CD14-positive monocyte (primary cell): ENCODE data around the gene GOLGA2. TPM values are rescaled to one million over a fixed set of nuclear protein-coding genes. Genes with fewer than 3 reads are reported as not detected.

Experiments
- DNase-seq, 3 donors: peaks; one replicate each; pipeline ENCODE4 v3.0.0-alpha.2; 2011 to 2022
- H2AFZ ChIP-seq: 2 replicates; pipeline ENCODE4 v1.6.0; 2012; ENCODE audit warnings: mild to moderate bottlenecking, low read depth, low read length, inconsistent platforms; ENCODE audit not compliant: insufficient read depth, poor library complexity, severe bottlenecking
- H3K27ac ChIP-seq, 2 donors: 1 replicate in 1 of 2; 2 replicates in 1 of 2; pipeline ENCODE4 v1.5.1; 2012 to 2013; ENCODE audit warnings: low read length in 2 of 2, control low read depth in 1 of 2, inconsistent platforms in 1 of 2, low read depth in 1 of 2, mild to moderate bottlenecking in 1 of 2
- H3K27me3 ChIP-seq, 2 donors: one replicate each; pipeline versions ENCODE4 v1.6.0 to v1.6.1; 2011 to 2013; ENCODE audit warnings: low read length in 2 of 2; ENCODE audit not compliant: control insufficient read depth in 2 of 2, insufficient read depth in 2 of 2
- H3K36me3 ChIP-seq, 2 donors: replicated peaks in 1 of 2; 1 replicate in 1 of 2; 2 replicates in 1 of 2; pipeline versions ENCODE4 v1.5.1 to v1.6.1; 2012 to 2013; ENCODE audit warnings: low read length in 2 of 2, control low read depth in 1 of 2, inconsistent platforms in 1 of 2, mild to moderate bottlenecking in 1 of 2; ENCODE audit not compliant: insufficient read depth in 2 of 2, control insufficient read depth in 1 of 2
- H3K4me1 ChIP-seq, 2 donors: 1 replicate in 1 of 2; 2 replicates in 1 of 2; pipeline versions ENCODE4 v1.5.1 to v1.6.1; 2012 to 2013; ENCODE audit warnings: low read length in 2 of 2, control low read depth in 1 of 2, inconsistent platforms in 1 of 2, mild to moderate bottlenecking in 1 of 2, moderate library complexity in 1 of 2; ENCODE audit not compliant: insufficient read depth in 2 of 2, control insufficient read depth in 1 of 2
- H3K4me2 ChIP-seq: replicated peaks from 2 replicates; pipeline ENCODE3; 2012; ENCODE audit warnings: low read length, moderate library complexity, mild to moderate bottlenecking; ENCODE audit not compliant: poor library complexity, severe bottlenecking; ENCODE audit errors: extremely low read depth
- H3K4me3 ChIP-seq, 3 experiments: fragments of 200-600 bp in 1 of 3; sonication (generic) in 1 of 3; replicated peaks in 1 of 3; 1 replicate in 2 of 3; 2 replicates in 1 of 3; pipeline ENCODE4 v1.5.1; 2011 to 2013; ENCODE audit warnings: low read length in 3 of 3, mild to moderate bottlenecking in 3 of 3, control low read depth in 2 of 3, low read depth in 2 of 3, inconsistent platforms in 1 of 3, moderate library complexity in 1 of 3
- H3K79me2 ChIP-seq: 2 replicates; pipeline ENCODE4 v1.6.0; 2012; ENCODE audit warnings: mild to moderate bottlenecking, control low read depth, inconsistent platforms, low read length, moderate library complexity; ENCODE audit not compliant: insufficient read depth
- H3K9ac ChIP-seq: 2 replicates; pipeline ENCODE4 v1.6.0; 2017; ENCODE audit warnings: low read length, mild to moderate bottlenecking; ENCODE audit not compliant: insufficient read depth, poor library complexity, severe bottlenecking
- H3K9me3 ChIP-seq, 2 donors: replicated peaks in 1 of 2; 1 replicate in 1 of 2; 2 replicates in 1 of 2; pipeline versions ENCODE4 v1.5.1 to v1.6.1; 2012 to 2013; ENCODE audit warnings: low read length in 2 of 2, control low read depth in 1 of 2; ENCODE audit not compliant: control insufficient read depth in 1 of 2, insufficient read depth in 1 of 2
- H4K20me1 ChIP-seq: 2 replicates; pipeline ENCODE4 v1.6.0; 2012; ENCODE audit warnings: mild to moderate bottlenecking, low read length, control low read depth, moderate library complexity; ENCODE audit not compliant: insufficient read depth
- H3K27ac Mint-ChIP-seq, 7 donors: one replicate each; pipeline ENCODE4 v1.8.0; 2020; ENCODE audit warnings: mild to moderate bottlenecking in 7 of 7, mixed read lengths in 7 of 7, moderate library complexity in 6 of 7, inconsistent platforms in 2 of 7
- H3K27me3 Mint-ChIP-seq, 3 donors: one replicate each; pipeline ENCODE4 v1.8.0; 2021 to 2022; ENCODE audit warnings: low read depth in 3 of 3, mild to moderate bottlenecking in 3 of 3, mixed read lengths in 3 of 3, moderate library complexity in 3 of 3, inconsistent platforms in 1 of 3
- H3K36me3 Mint-ChIP-seq, 2 donors: one replicate each; pipeline ENCODE4 v1.8.0; 2020; ENCODE audit warnings: mixed read lengths in 2 of 2, inconsistent platforms in 1 of 2, mild to moderate bottlenecking in 1 of 2
- H3K4me1 Mint-ChIP-seq: one replicate; pipeline ENCODE4 v1.8.0; 2020; ENCODE audit warnings: mild to moderate bottlenecking, mixed read lengths
- H3K4me3 Mint-ChIP-seq, 2 donors: one replicate each; pipeline ENCODE4 v1.8.0; 2020; ENCODE audit warnings: mild to moderate bottlenecking in 2 of 2, mixed read lengths in 2 of 2, moderate library complexity in 1 of 2
- H3K9me3 Mint-ChIP-seq, 7 donors: one replicate each; pipeline ENCODE4 v1.8.0; 2020 to 2022; ENCODE audit warnings: mixed read lengths in 7 of 7, mild to moderate bottlenecking in 6 of 7, moderate library complexity in 6 of 7, inconsistent platforms in 2 of 7
- CTCF ChIP-seq: fragments of 200-600 bp; IDR thresholded peaks from one replicate; pipeline ENCODE4 v1.8.0; 2022; ENCODE audit warnings: antibody characterized with exemption, mild to moderate bottlenecking
- WGBS: methylation state at CpG from one replicate; pipeline ENCODE4 v1.1.5; 2013; ENCODE audit warnings: missing lambda C conversion rate; ENCODE audit not compliant: insufficient coverage; 5-methylcytosine and 5-hydroxymethylcytosine counted together
- intact Hi-C, 2 donors: fragments of 100-400 bp; cut with micrococcal nuclease; formaldehyde crosslinking; loops; one replicate each; pipeline versions ENCODE4 v1.15.0 to v1.15.1; 2023
- polyA plus RNA-seq, 3 donors: library from polyadenylated mRNA; depleted of rRNA in 1 of 3; unstranded in 2 of 3; stranded (reverse) in 1 of 3; fragments of 300-500 nt in 2 of 3; fragments of >200 nt in 1 of 3; fragmentation: Illumina TruSeq in 2 of 3; gene quantifications; 1 replicate in 2 of 3; 2 replicates in 1 of 3; pipeline ENCODE4 v1.2.3, GENCODE V29; 2012 to 2021

The GOLGA2 gene
- polyA plus RNA-seq, 3 donors: 2.9 to 34.2 (median 4.6) TPM

- TF ChIP-seq CTCF: peak; percentile 13
- no peaks in the 10 kb centered on the region for H3K36me3 Mint-ChIP-seq
- Histone ChIP-seq H2AFZ (peak overlapping the region; percentile 77), H3K27me3 (no peaks in the 10 kb centered on the region), H3K9me3 (no peaks in the 10 kb centered on the region), H3K36me3 (no peaks in the 10 kb centered on the region), H3K79me2 (no peaks in the 10 kb centered on the region), H3K9ac (no peak overlapping the region), H3K4me2 (peak overlapping the region; percentile 71), H4K20me1 (no peaks in the 10 kb centered on the region), H3K27ac (peak overlapping the region; percentile 8 to 76), H3K4me1 (peaks cover 18 to 24% of the 10 kb centered on the region in 2 donors), H3K4me3 (peak overlapping the region; percentile 21 to 77 (median 44))
- no peaks in the 10 kb centered on the region for H3K9me3 Mint-ChIP-seq
- H3K27me3 Mint-ChIP-seq: peaks cover 0 to 1% (median 1%) of the 10 kb centered on the region in 3 donors
- intact Hi-C loops: loop anchor here in 1 of 2 donors (1.0 to 2.0 kb wide), 2 partner anchors 32 to 58 kb away; partner anchors contain the start of gene BBLN
- DNase-seq: peak; percentile 95 to 98 (median 97)
- H3K4me1 Mint-ChIP-seq: peaks cover 25% of the 10 kb centered on the region
- H3K4me3 Mint-ChIP-seq: peak overlapping the region; percentile 81 to 88
- peak overlapping the region; percentile 51 to 91 (median 88) for H3K27ac Mint-ChIP-seq
- WGBS: 20% methylated on average over 45 of the region's 47 CpGs
These were observed 57.1 kb downstream of the GOLGA2 start for GRCh38 chr9:128218518-128219389.

- Histone ChIP-seq H3K27me3 (no peaks in the 10 kb centered on the region), H3K4me1 (peaks cover 18 to 24% of the 10 kb centered on the region in 2 donors), H3K79me2 (no peaks in the 10 kb centered on the region), H3K4me3 (peak overlapping the region; percentile 21 to 77 (median 44)), H4K20me1 (no peaks in the 10 kb centered on the region), H3K4me2 (peak overlapping the region; percentile 71), H3K27ac (peak overlapping the region; percentile 8 to 76), H3K9ac (no peak overlapping the region), H2AFZ (peak overlapping the region; percentile 77), H3K36me3 (no peaks in the 10 kb centered on the region), H3K9me3 (no peaks in the 10 kb centered on the region)
- Mint-ChIP-seq H3K9me3 (no peaks in the 10 kb centered on the region), H3K4me3 (peak overlapping the region; percentile 81 to 88), H3K27me3 (peaks cover under 1 to 1% (median 1%) of the 10 kb centered on the region in 3 donors), H3K27ac (peak overlapping the region; percentile 51 to 91 (median 88)), H3K36me3 (no peaks in the 10 kb centered on the region), H3K4me1 (peaks cover 25% of the 10 kb centered on the region)
- DNase-seq: no peak
- intact Hi-C loops: loop anchor here in 1 of 2 donors (2.0 kb wide), 1 partner anchor 57 kb away; the partner anchor contains the start of gene BBLN
- TF ChIP-seq CTCF: no peak
- WGBS: 89% methylated on average over 6 of the region's 11 CpGs
These were observed 57.7 kb downstream of the GOLGA2 start for GRCh38 chr9:128218172-128218517.
